HEK293 (cell line): ENCODE measurements around the gene OSTM1.

Experiments
- BCL11A ChIP-seq: fragments of 450-650 bp; formaldehyde crosslinking; IDR thresholded peaks from 2 replicates; pipeline ENCODE4 v1.5.1; 2016; ENCODE audit warnings: low read depth, missing biosample characterization, missing genetic modification characterization
- CTCF ChIP-seq: fragments of 450-650 bp; formaldehyde crosslinking; IDR thresholded peaks from 2 replicates; pipeline ENCODE4 v1.5.1; 2016; ENCODE audit warnings: missing biosample characterization, missing genetic modification characterization
- SCRT2 ChIP-seq: fragments of 450-650 bp; formaldehyde crosslinking; IDR thresholded peaks from 2 replicates; pipeline ENCODE4 v1.5.1; 2016; ENCODE audit warnings: missing biosample characterization, missing genetic modification characterization
- YY1 ChIP-seq: fragments of 450-650 bp; formaldehyde crosslinking; IDR thresholded peaks from 2 replicates; pipeline ENCODE4 v1.5.1; 2018; ENCODE audit warnings: missing biosample characterization, missing genetic modification characterization
- ZNF23 ChIP-seq: fragments of 450-650 bp; formaldehyde crosslinking; IDR thresholded peaks from 2 replicates; pipeline ENCODE4 v1.5.1; 2016; ENCODE audit warnings: missing biosample characterization, missing genetic modification characterization, borderline replicate concordance
- ZNF510 ChIP-seq: fragments of 450-650 bp; formaldehyde crosslinking; IDR thresholded peaks from 2 replicates; pipeline ENCODE4 v1.5.1; 2018; ENCODE audit warnings: mild to moderate bottlenecking, missing genetic modification characterization, missing biosample characterization; ENCODE audit not compliant: insufficient replicate concordance
- ZNF558 ChIP-seq: fragments of 450-650 bp; formaldehyde crosslinking; IDR thresholded peaks from 2 replicates; pipeline ENCODE4 v1.5.1; 2016; ENCODE audit warnings: missing biosample characterization, missing genetic modification characterization
- ZNF580 ChIP-seq: fragments of 450-650 bp; formaldehyde crosslinking; IDR thresholded peaks from 2 replicates; pipeline ENCODE4 v1.5.1; 2016; ENCODE audit warnings: missing biosample characterization, missing genetic modification characterization
- ZXDB ChIP-seq: fragments of 450-650 bp; formaldehyde crosslinking; IDR thresholded peaks from 2 replicates; pipeline ENCODE4 v1.5.1; 2016; ENCODE audit warnings: missing biosample characterization, missing genetic modification characterization

DNA sequence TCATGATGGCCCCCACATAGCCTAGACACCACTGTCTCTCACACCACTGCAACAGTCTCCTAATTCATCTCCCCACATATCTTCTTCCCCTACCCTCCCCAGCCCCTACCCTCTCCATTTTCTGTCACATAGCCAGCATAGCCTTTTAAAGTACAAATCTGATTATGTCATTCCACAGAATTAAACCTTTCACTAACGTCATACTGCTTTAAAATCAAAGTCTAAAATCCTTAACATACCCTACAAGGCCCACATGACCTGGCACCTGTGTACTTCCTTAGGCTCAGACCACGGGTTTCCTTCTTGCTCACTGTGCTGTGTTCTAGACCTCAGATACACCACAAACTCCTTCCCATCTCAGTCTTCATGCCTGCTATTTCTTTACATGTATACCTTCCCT lies 5.9 kb downstream of the OSTM1 start:
- TF ChIP-seq YY1 (no peak), ZXDB (no peak), ZNF23 (tag by site-specific recombination) (no peak), SCRT2 (tag by site-specific recombination) (no peak), BCL11A (tag by site-specific recombination) (no peak), ZNF580 (tag by site-specific recombination) (no peak), CTCF (tag by site-specific recombination) (no peak), ZNF558 (tag by site-specific recombination) (no peak), ZNF510 (no peak)
